Astrocyte (in vitro differentiated cells and primary cell): ENCODE data around the gene RASGEF1C. TPM values are rescaled to one million over a fixed set of nuclear protein-coding genes. Genes with fewer than 3 reads are reported as not detected.

Experiments
- DNase-seq: peaks from one replicate; pipeline ENCODE4 v3.0.0-alpha.2; 2010; ENCODE audit warnings: low read depth
- FAIRE-seq: peaks from 2 replicates; lab custom pipeline; 2011; peaks lifted over from hg19 to GRCh38; lab: Jason Lieb, UNC
- H2AFZ ChIP-seq: 2 replicates; pipeline ENCODE4 v1.6.0; 2012; ENCODE audit warnings: low read depth, low read length, inconsistent platforms
- H3K27ac ChIP-seq: 2 replicates; pipeline ENCODE4 v1.5.1; 2011; ENCODE audit warnings: low read depth, low read length, inconsistent platforms
- H3K27me3 ChIP-seq: 2 replicates; pipeline ENCODE4 v1.6.0; 2011; ENCODE audit warnings: low read length, inconsistent platforms; ENCODE audit not compliant: insufficient read depth
- H3K36me3 ChIP-seq: 2 replicates; pipeline ENCODE4 v1.5.1; 2011; ENCODE audit warnings: low read length, inconsistent platforms; ENCODE audit not compliant: insufficient read depth
- H3K4me1 ChIP-seq: 2 replicates; pipeline ENCODE4 v1.5.1; 2011; ENCODE audit warnings: low read length, inconsistent platforms; ENCODE audit not compliant: insufficient read depth
- H3K4me2 ChIP-seq: 2 replicates; pipeline ENCODE4 v1.6.0; 2012; ENCODE audit warnings: low read length, inconsistent platforms
- H3K4me3 ChIP-seq: 2 replicates; pipeline ENCODE4 v1.5.1; 2011; ENCODE audit warnings: low read depth, mild to moderate bottlenecking, low read length, inconsistent platforms; ENCODE audit not compliant: insufficient read depth
- H3K79me2 ChIP-seq: 2 replicates; pipeline ENCODE4 v1.6.0; 2012; ENCODE audit warnings: mild to moderate bottlenecking, low read length, inconsistent platforms; ENCODE audit not compliant: insufficient read depth
- H3K9ac ChIP-seq: 2 replicates; pipeline ENCODE4 v1.6.0; 2012; ENCODE audit warnings: mild to moderate bottlenecking, low read length, inconsistent platforms
- H3K9me3 ChIP-seq: 2 replicates; pipeline ENCODE4 v1.5.1; 2012; ENCODE audit warnings: low read depth, mild to moderate bottlenecking, low read length, inconsistent platforms; ENCODE audit not compliant: insufficient read depth
- H4K20me1 ChIP-seq: 2 replicates; pipeline ENCODE4 v1.6.0; 2012; ENCODE audit warnings: low read length, inconsistent platforms; ENCODE audit not compliant: insufficient read depth
- H3K27ac Mint-ChIP-seq: one replicate; pipeline ENCODE4 v1.8.0; 2021; ENCODE audit warnings: mild to moderate bottlenecking, mixed read lengths; ENCODE audit not compliant: unreplicated experiment
- H3K27me3 Mint-ChIP-seq: one replicate; pipeline ENCODE4 v1.8.0; 2021; ENCODE audit warnings: low read depth, mixed read lengths; ENCODE audit not compliant: unreplicated experiment
- H3K36me3 Mint-ChIP-seq: one replicate; pipeline ENCODE4 v1.8.0; 2021; ENCODE audit warnings: low read depth, mixed read lengths; ENCODE audit not compliant: unreplicated experiment
- H3K4me1 Mint-ChIP-seq: one replicate; pipeline ENCODE4 v1.8.0; 2021; ENCODE audit warnings: low read depth, mixed read lengths; ENCODE audit not compliant: unreplicated experiment
- H3K4me3 Mint-ChIP-seq: one replicate; pipeline ENCODE4 v1.8.0; 2021; ENCODE audit warnings: mild to moderate bottlenecking, moderate library complexity, mixed read lengths; ENCODE audit not compliant: unreplicated experiment
- H3K9me3 Mint-ChIP-seq: one replicate; pipeline ENCODE4 v1.8.0; 2021; ENCODE audit warnings: mild to moderate bottlenecking, mixed read lengths; ENCODE audit not compliant: unreplicated experiment
- EZH2 ChIP-seq: IDR thresholded peaks from 2 replicates; pipeline ENCODE4 v1.6.1; 2012; ENCODE audit warnings: mild to moderate bottlenecking, low read length, inconsistent platforms; ENCODE audit not compliant: insufficient read depth
- total RNA-seq: library from RNA; stranded (reverse); gene quantifications from 2 replicates; pipeline ENCODE4 v1.2.1, GENCODE V29; 2021
- TF ChIP-seq, protein P1 (sequence below): IDR thresholded peaks from 2 replicates; pipeline ENCODE4 v1.5.1; 2011; ENCODE audit warnings: low read depth, mild to moderate bottlenecking, inconsistent platforms, low read length, moderate library complexity; ENCODE audit not compliant: insufficient read depth

Gene RASGEF1C
- total RNA-seq, 1 donor from 2014 or later: 0.41 TPM

GRCh38 chr5:180160215-180160614 lies 48.8 kb downstream of the RASGEF1C start:
- no peak overlapping the region for H2AFZ ChIP-seq
- DNase-seq (no peak), FAIRE-seq (no peak)
- no peak overlapping the region for H3K27ac Mint-ChIP-seq
- peaks cover 5% of the 10 kb centered on the region for H3K9me3 Mint-ChIP-seq
- H3K4me1 Mint-ChIP-seq: no peaks in the 10 kb centered on the region
- peaks cover 6% of the 10 kb centered on the region for H3K27me3 ChIP-seq
- H4K20me1 ChIP-seq: no peaks in the 10 kb centered on the region
- no peaks in the 10 kb centered on the region for H3K36me3 ChIP-seq
- TF ChIP-seq EZH2: no peak
- TF ChIP-seq, protein P1, sequence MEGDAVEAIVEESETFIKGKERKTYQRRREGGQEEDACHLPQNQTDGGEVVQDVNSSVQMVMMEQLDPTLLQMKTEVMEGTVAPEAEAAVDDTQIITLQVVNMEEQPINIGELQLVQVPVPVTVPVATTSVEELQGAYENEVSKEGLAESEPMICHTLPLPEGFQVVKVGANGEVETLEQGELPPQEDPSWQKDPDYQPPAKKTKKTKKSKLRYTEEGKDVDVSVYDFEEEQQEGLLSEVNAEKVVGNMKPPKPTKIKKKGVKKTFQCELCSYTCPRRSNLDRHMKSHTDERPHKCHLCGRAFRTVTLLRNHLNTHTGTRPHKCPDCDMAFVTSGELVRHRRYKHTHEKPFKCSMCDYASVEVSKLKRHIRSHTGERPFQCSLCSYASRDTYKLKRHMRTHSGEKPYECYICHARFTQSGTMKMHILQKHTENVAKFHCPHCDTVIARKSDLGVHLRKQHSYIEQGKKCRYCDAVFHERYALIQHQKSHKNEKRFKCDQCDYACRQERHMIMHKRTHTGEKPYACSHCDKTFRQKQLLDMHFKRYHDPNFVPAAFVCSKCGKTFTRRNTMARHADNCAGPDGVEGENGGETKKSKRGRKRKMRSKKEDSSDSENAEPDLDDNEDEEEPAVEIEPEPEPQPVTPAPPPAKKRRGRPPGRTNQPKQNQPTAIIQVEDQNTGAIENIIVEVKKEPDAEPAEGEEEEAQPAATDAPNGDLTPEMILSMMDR: no peak
- no peaks in the 10 kb centered on the region for H3K4me1 ChIP-seq
- no peaks in the 10 kb centered on the region for H3K36me3 Mint-ChIP-seq
- H3K4me2 ChIP-seq: no peak overlapping the region
- no peak overlapping the region for H3K27ac ChIP-seq
- no peak overlapping the region for H3K9ac ChIP-seq
- no peaks in the 10 kb centered on the region for H3K79me2 ChIP-seq
- no peak overlapping the region for H3K4me3 ChIP-seq
- H3K4me3 Mint-ChIP-seq: no peak overlapping the region
- H3K9me3 ChIP-seq: no peaks in the 10 kb centered on the region
- peaks cover 17% of the 10 kb centered on the region for H3K27me3 Mint-ChIP-seq

DNA sequence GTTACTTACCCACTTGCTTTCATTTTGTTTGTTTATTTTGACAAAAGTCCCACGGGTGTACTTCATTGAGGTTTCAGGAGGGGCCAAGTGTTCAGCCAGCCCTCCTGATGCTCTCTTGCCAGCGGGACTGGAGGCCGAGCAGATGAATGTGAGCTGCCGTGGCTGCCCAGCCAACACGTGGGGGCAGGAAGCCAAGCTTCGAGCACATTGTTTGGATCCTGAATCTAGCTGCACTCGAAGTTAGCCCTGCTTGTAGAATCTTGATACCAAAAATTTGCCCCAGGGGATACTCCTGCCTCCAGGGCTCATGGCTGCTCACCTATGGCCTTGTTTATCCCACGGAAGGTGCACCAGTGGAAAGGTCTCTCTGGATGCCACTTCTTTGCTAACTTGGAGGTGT lies 49.3 kb downstream of the RASGEF1C start:
- Mint-ChIP-seq H3K27me3 (peaks cover 19% of the 10 kb centered on the region), H3K36me3 (no peaks in the 10 kb centered on the region), H3K27ac (no peak overlapping the region), H3K4me1 (no peaks in the 10 kb centered on the region), H3K4me3 (no peak overlapping the region), H3K9me3 (peaks cover 5% of the 10 kb centered on the region)
- Histone ChIP-seq H3K9ac (no peak overlapping the region), H4K20me1 (no peaks in the 10 kb centered on the region), H3K9me3 (no peaks in the 10 kb centered on the region), H3K4me2 (no peak overlapping the region), H3K36me3 (no peaks in the 10 kb centered on the region), H3K79me2 (no peaks in the 10 kb centered on the region), H2AFZ (no peak overlapping the region), H3K27ac (no peak overlapping the region), H3K4me3 (no peak overlapping the region), H3K27me3 (peaks cover 6% of the 10 kb centered on the region), H3K4me1 (no peaks in the 10 kb centered on the region)
- TF ChIP-seq EZH2: no peak
- TF ChIP-seq, protein P1: no peak
- DNase-seq (peak; percentile 6), FAIRE-seq (no peak)

DNA sequence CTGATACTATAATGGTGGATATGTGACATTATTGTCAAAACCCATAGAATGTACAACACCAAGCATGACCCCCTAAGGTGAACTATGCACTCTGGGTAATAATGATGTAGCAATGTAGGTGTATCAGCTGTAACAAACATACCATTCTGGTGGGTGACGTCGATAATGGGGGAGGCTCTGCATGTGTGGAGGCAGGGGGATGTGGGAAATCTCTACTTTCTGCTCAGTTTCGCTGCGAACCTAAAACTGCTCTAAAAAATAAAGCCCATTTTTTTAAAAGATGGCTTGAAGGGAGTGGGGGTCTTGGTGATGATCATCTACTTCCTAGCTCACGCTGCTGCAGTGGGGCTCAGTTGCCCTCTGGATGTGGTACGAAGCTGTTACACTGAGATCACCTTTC lies 51.1 kb downstream of the RASGEF1C start:
- Histone ChIP-seq H3K36me3 (no peaks in the 10 kb centered on the region), H3K27ac (no peak overlapping the region), H3K4me1 (no peaks in the 10 kb centered on the region), H4K20me1 (no peaks in the 10 kb centered on the region), H3K79me2 (no peaks in the 10 kb centered on the region), H2AFZ (no peak overlapping the region), H3K9ac (no peak overlapping the region), H3K27me3 (peaks cover 4% of the 10 kb centered on the region), H3K4me2 (no peak overlapping the region), H3K4me3 (no peak overlapping the region), H3K9me3 (no peaks in the 10 kb centered on the region)
- no peak for DNase-seq
- Mint-ChIP-seq H3K36me3 (no peaks in the 10 kb centered on the region), H3K4me3 (no peak overlapping the region), H3K27me3 (peaks cover 19% of the 10 kb centered on the region), H3K27ac (no peak overlapping the region), H3K9me3 (peaks cover 5% of the 10 kb centered on the region), H3K4me1 (no peaks in the 10 kb centered on the region)
- no peak for FAIRE-seq
- no peak for TF ChIP-seq EZH2
- TF ChIP-seq, protein P1: no peak
